ENCODE data around the gene TUBB2A.
A peak's percentile ranks its signal among the peaks of the same experiment; 100 is the strongest.

Gene TUBB2A

DNA sequence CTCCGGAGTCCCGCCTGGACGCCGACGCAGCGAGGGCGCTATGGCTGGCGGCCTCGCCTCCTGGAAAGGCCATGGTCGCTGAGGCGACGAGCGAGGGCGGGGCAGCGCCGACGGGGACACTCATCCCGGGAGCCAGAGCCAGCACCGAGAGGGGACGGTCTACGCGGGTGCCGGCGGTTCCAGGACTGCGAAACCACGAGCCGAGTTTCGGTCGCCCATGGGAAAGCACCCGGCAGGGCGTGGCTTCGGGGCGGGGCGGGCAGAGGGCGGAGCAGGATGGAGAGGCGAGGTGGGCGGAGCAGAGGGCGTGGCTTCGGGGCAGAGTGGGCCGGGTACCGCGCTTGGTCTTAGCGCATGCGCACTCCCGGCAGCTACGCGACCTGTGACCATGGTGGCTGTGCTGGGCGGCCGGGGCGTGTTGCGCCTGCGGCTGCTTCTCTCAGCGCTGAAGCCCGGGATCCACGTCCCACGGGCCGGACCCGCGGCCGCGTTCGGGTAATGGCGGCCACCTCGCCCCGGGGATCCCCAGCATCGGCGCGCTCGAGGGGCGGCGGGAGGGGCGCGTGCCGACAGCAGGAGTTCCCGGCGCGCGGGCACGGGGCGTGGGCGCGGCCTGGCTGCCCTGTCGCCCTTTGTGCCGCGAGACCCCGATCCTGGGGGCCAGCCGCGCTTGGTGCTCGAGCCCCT is 38.8 kb downstream of the TUBB2A start, which contains the start of gene BPHL:
BPHL (plus strand) TSS at position 359 of the 687 bp plus-strand sequence; CDS start at position 389, 30 bp downstream.
- DNase-seq, result peak; percentile 82

DNA sequence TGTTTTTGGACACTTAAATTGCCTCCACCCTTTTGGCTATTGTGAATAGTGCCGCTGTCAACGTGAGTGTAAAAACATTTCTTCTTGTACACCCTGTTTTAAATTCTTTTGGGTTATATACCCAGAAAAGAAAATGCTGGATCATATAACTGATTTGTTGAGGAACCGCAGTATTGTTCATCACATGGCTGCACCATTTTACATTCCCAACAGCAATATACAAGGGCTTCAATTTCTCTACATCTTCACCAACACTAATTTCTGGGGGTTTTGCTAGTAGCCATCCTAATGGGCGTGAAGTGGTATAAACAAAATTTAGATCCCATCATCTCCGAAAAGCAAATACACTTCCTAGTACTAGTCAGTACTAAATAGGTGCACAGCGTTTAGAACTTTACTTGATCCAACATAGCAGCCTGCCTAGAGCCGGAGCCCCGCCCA is 39.4 kb downstream of the TUBB2A start:
- DNase-seq, result no peak

DNA sequence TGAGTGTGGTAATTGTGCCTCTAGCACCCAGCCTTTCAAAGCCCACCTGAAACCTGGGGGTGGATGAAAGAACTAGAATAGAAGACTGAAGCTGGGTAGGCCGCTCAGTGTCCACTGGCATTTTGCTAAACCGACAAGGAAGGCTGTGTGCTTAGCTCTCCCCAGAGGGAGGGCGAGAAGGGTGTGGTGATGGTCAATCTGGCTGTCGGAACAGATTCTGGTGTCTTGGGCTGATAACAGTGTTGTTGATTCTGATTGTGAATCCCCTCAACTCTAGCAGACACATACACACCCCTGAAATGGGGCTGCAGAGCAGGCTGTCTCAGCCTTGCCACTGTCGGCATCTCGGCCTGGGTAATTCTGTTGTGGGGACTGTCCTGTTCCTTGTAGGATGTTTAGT is 43.0 kb downstream of the TUBB2A start:
- DNase-seq, result no peak

DNA sequence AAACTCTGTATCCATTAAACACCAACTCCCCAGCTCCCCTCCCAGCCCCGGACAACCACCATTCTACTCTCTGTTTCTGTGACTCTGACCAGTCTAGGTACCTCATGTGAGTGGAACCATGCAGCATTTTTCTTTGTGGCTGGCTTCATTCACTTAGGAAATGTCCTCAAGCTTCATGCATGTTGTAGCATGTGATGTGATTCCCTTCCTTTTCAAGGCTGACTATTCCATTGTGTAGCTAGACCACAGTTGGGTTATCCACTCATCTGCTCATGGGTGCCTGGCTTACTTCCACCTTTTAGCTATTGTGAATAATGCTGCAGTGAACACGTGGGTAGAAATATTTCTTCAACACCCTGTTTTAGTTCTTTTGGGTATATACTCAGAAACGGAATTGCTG is 47.6 kb downstream of the TUBB2A start:
- DNase-seq, result no peak

DNA sequence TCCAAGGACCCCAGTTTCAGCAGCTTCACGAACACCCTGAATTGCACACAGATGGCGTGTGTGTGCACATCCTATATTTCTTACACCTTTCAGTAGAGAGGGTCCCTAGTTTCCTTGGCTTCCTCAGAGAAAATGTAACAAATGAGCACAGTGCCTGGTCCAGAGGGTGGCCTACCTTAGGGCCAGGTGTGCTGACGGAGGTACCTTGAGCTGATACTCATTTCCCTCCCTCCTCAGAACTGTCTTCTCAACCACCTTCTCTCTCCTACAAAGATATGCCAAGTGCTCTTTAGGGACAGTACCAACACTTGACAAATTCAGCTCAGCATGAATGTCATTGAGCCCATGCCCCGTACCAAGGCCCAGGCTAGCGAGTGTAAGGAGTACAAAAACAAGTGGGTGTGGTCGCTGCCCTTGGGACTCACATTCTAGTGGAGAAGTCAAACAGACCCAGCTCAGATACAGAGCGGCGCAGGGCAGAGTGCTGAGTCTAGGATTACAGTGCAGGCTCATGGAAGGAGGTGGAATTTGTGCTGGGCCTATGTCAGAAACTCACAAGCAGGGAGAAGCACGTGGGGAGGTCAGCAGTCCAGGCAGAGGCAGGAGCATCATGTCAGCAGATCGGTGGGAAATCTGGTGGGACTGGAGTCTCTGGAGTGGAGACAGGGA is 48.5 kb downstream of the TUBB2A start:
- DNase-seq, result no peak
